Stimulated activated naive CD8-positive, alpha-beta T cell treated with anti-CD3 and anti-CD28 coated beads, Interleukin-15, amount 100 ng/mL, for 72 hours (primary cell): ENCODE results near the gene SERPINH1.

ENCODE experiments used
- ATAC-seq: fragments of 150-1000 bp; cut with Tn5 transposase; 2 replicates; pipeline ENCODE4 v1.10.0; 2021; ENCODE audit warnings: mild to moderate bottlenecking, moderate library complexity
- DNase-seq, 2 donors: peaks; one replicate each; pipeline ENCODE4 v3.0.0; 2021 to 2022
- H3K27ac Mint-ChIP-seq, 2 donors: one replicate each; pipeline ENCODE4 v1.8.0; 2022; ENCODE audit warnings: mild to moderate bottlenecking in 2 of 2, mixed read lengths in 2 of 2, moderate library complexity in 2 of 2
- H3K27me3 Mint-ChIP-seq: one replicate; pipeline ENCODE4 v1.8.0; 2022; ENCODE audit warnings: mixed read lengths
- H3K4me1 Mint-ChIP-seq: one replicate; pipeline ENCODE4 v1.8.0; 2022; ENCODE audit warnings: mild to moderate bottlenecking, mixed read lengths
- H3K4me3 Mint-ChIP-seq, 2 donors: one replicate each; pipeline ENCODE4 v1.8.0; 2022; ENCODE audit warnings: mild to moderate bottlenecking in 2 of 2, mixed read lengths in 2 of 2, moderate library complexity in 1 of 2
- H3K9me3 Mint-ChIP-seq, 2 donors: one replicate each; pipeline ENCODE4 v1.8.0; 2022; ENCODE audit warnings: mixed read lengths in 2 of 2

SERPINH1 gene

GRCh38 chr11:75541193-75542087 is 20.6 kb upstream of the SERPINH1 start:
- Mint-ChIP-seq H3K27me3 (peaks cover 11% of the 10 kb centered on the region), H3K4me1 (peaks cover 23% of the 10 kb centered on the region), H3K27ac (no peak overlapping the region), H3K9me3 (no peaks in the 10 kb centered on the region), H3K4me3 (no peak overlapping the region)
- ATAC-seq, result no peak
- DNase-seq, result no peak

GRCh38 chr11:75542088-75542438 is 20.0 kb upstream of the SERPINH1 start:
- DNase-seq (no peak), ATAC-seq (no peak)
- H3K4me1 Mint-ChIP-seq, result peaks cover 17% of the 10 kb centered on the region
- H3K27me3 Mint-ChIP-seq, result peaks cover 11% of the 10 kb centered on the region
- H3K9me3 Mint-ChIP-seq, result no peaks in the 10 kb centered on the region
- H3K4me3 Mint-ChIP-seq, result no peak overlapping the region
- H3K27ac Mint-ChIP-seq, result no peak overlapping the region

GRCh38 chr11:75543806-75544205 is 18.2 kb upstream of the SERPINH1 start:
- ATAC-seq, result no peak
- H3K9me3 Mint-ChIP-seq, result no peaks in the 10 kb centered on the region

GRCh38 chr11:75547177-75547576 is 14.9 kb upstream of the SERPINH1 start:
- ATAC-seq (no peak), DNase-seq (no peak)
- Mint-ChIP-seq H3K9me3 (no peaks in the 10 kb centered on the region), H3K4me3 (no peak overlapping the region), H3K27me3 (no peaks in the 10 kb centered on the region), H3K27ac (no peak overlapping the region), H3K4me1 (peaks cover 6% of the 10 kb centered on the region)

More at GRCh38 chr11:75543806-75544205, 18.2 kb upstream of the SERPINH1 start:
- H3K27ac Mint-ChIP-seq, result no peak overlapping the region
- H3K27me3 Mint-ChIP-seq, result no peaks in the 10 kb centered on the region
- H3K4me3 Mint-ChIP-seq, result no peak overlapping the region
- peaks cover 6% of the 10 kb centered on the region for H3K4me1 Mint-ChIP-seq
- no peak for DNase-seq

- H3K27me3 Mint-ChIP-seq, result no peaks in the 10 kb centered on the region
- H3K4me1 Mint-ChIP-seq, result peaks cover 6% of the 10 kb centered on the region
- H3K9me3 Mint-ChIP-seq, result no peaks in the 10 kb centered on the region
- peak; percentile 57 for ATAC-seq
- no peak overlapping the region for H3K4me3 Mint-ChIP-seq
- peak; percentile 37 to 39 for DNase-seq
- H3K27ac Mint-ChIP-seq, result peak overlapping the region in 1 of 2 donors; percentile 63
These were observed 14.4 kb upstream of the SERPINH1 start for GRCh38 chr11:75547617-75548058.

GRCh38 chr11:75548595-75549272 is 13.3 kb upstream of the SERPINH1 start:
- Mint-ChIP-seq H3K4me3 (no peak overlapping the region), H3K4me1 (peaks cover 6% of the 10 kb centered on the region), H3K9me3 (no peaks in the 10 kb centered on the region), H3K27ac (no peak overlapping the region), H3K27me3 (no peaks in the 10 kb centered on the region)
- ATAC-seq, result no peak
- DNase-seq, result no peak

- Mint-ChIP-seq H3K9me3 (no peaks in the 10 kb centered on the region), H3K27ac (peak overlapping the region in 1 of 2 donors; percentile 4), H3K27me3 (no peaks in the 10 kb centered on the region), H3K4me3 (no peak overlapping the region), H3K4me1 (peaks cover 6% of the 10 kb centered on the region)
- DNase-seq (no peak), ATAC-seq (peak; percentile 78)
These were observed 12.6 kb upstream of the SERPINH1 start for GRCh38 chr11:75549370-75549958.

- ATAC-seq (no peak), DNase-seq (no peak)
- no peak overlapping the region for H3K27ac Mint-ChIP-seq
- H3K27me3 Mint-ChIP-seq, result no peaks in the 10 kb centered on the region
- H3K4me1 Mint-ChIP-seq, result no peaks in the 10 kb centered on the region
- H3K9me3 Mint-ChIP-seq, result no peaks in the 10 kb centered on the region
- no peak overlapping the region for H3K4me3 Mint-ChIP-seq
These were observed 8.9 kb upstream of the SERPINH1 start for GRCh38 chr11:75553182-75553581.

GRCh38 chr11:75553889-75554257 is 8.2 kb upstream of the SERPINH1 start:
- ATAC-seq, result no peak
- Mint-ChIP-seq H3K9me3 (no peaks in the 10 kb centered on the region), H3K4me1 (no peaks in the 10 kb centered on the region), H3K27me3 (no peaks in the 10 kb centered on the region), H3K27ac (no peak overlapping the region), H3K4me3 (no peak overlapping the region)
- DNase-seq, result no peak

GRCh38 chr11:75554258-75555022 is 7.6 kb upstream of the SERPINH1 start:
- Mint-ChIP-seq H3K4me1 (no peaks in the 10 kb centered on the region), H3K27ac (peak overlapping the region in 1 of 2 donors; percentile 79), H3K9me3 (no peaks in the 10 kb centered on the region), H3K27me3 (no peaks in the 10 kb centered on the region), H3K4me3 (no peak overlapping the region)
- DNase-seq (no peak), ATAC-seq (peak; percentile 29)

- Mint-ChIP-seq H3K27ac (peak overlapping the region in 1 of 2 donors; percentile 79), H3K9me3 (no peaks in the 10 kb centered on the region), H3K4me3 (no peak overlapping the region), H3K27me3 (no peaks in the 10 kb centered on the region), H3K4me1 (no peaks in the 10 kb centered on the region)
- DNase-seq, result no peak
- ATAC-seq, result no peak
These were observed 6.8 kb upstream of the SERPINH1 start for GRCh38 chr11:75555079-75555811.

GRCh38 chr11:75556275-75556674 is 5.8 kb upstream of the SERPINH1 start:
- Mint-ChIP-seq H3K27me3 (no peaks in the 10 kb centered on the region), H3K9me3 (no peaks in the 10 kb centered on the region), H3K4me3 (no peak overlapping the region), H3K4me1 (peaks cover 7% of the 10 kb centered on the region), H3K27ac (no peak overlapping the region)
- ATAC-seq (no peak), DNase-seq (no peak)

- Mint-ChIP-seq H3K4me1 (peaks cover 17% of the 10 kb centered on the region), H3K27ac (no peak overlapping the region), H3K4me3 (no peak overlapping the region), H3K9me3 (no peaks in the 10 kb centered on the region), H3K27me3 (no peaks in the 10 kb centered on the region)
- ATAC-seq, result no peak
- DNase-seq, result no peak
These were observed 4.2 kb upstream of the SERPINH1 start for GRCh38 chr11:75557666-75558494.
